ENCODE measurements around the gene MINK1. TPM values are rescaled to one million over a fixed set of nuclear protein-coding genes. Genes with fewer than 3 reads are reported as not detected.
"Not testable (repeated sequence)": the region's sequence is repeated elsewhere in the genome, so short reads cannot be mapped to it uniquely, and the experiment has no call there.

The MINK1 gene
- total RNA-seq, 4 donors from 2014 or later: 111 to 278 (median 223) TPM

GRCh38 chr17:4827399-4827798 lies 5.7 kb upstream of the MINK1 start:
- TF ChIP-seq POLR2A (IDR thresholded peaks at IDR 0.05) (no peak), CTCF (IDR thresholded peaks at IDR 0.05) (no peak)
- no peak overlapping the region for H3K27ac ChIP-seq
- no peak for DNase-seq
- H3K36me3 ChIP-seq: no peaks in the 10 kb centered on the region
- no peak overlapping the region for H3K4me3 ChIP-seq
- no peaks in the 10 kb centered on the region for H3K4me1 ChIP-seq
- no peaks in the 10 kb centered on the region for H3K9me3 ChIP-seq
- no peaks in the 10 kb centered on the region for H3K27me3 ChIP-seq

DNA sequence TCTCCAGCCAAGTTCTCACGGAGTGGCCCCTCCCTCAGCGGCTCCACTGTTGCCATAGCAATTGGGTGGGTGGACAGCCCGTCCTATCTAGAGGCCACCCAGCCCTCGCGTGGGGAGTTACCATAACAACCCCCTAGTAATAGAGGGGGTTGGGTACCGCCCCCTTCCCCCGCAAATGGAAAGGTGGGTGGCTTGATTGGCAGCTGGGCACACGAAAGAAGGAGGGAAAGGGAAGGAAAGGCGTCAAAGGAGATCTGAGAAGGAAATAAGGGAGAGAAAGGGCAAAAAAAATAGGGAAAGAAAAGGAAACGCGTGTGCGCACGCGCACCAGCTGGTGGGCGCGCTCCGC lies 337 bp upstream of the MINK1 start:
- not testable (repeated sequence) for H3K27me3 ChIP-seq, H3K36me3 ChIP-seq, DNase-seq, H3K9me3 ChIP-seq
- Histone ChIP-seq H3K4me1 (peaks cover 4 to 25% (median 10%) of the 10 kb centered on the region in 4 donors), H3K27ac (peak overlapping the region; percentile 91 to 98 (median 96)), H3K4me3 (peak overlapping the region; percentile 76 to 99 (median 98))

DNA sequence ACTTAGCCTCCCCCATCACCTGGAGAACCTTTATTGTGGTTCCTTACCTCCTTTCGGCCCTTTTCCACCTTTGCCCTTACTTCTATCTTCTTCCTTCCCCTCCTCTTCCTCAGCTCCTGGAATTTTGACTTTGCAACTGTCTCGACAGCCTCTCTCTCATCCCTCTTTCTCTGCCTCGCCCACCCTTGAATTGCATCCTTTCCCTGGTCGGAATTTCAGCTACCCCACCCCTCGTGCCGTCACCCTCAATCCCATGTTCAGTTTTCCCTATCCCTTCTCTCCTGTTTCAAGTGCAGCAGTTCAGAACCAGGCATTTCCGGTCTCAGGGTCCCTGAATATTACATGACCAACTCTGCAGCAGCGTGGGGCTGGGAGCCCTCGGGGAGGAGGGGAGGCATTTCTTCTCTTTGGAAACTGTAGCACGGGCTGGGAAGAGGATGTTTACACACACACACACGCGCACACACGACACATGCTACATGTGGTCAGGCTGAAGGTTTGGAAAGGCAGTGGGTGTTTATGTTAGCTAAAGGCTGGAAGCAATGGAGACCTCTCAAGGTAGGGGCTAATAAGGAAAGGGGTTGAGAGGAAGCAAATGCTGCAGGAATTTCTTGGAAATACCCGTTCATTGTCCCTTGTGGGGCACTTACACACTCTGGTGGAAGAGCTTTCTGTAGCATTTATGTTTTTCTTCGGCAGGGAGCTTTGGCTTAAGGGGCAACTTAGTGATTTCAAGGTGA lies 971 bp downstream of the MINK1 start:
- TF ChIP-seq CTCF (IDR thresholded peaks at IDR 0.05) (no peak), POLR2A (IDR thresholded peaks at IDR 0.05) (no peak)
- H3K4me3 ChIP-seq: peak overlapping the region; percentile 76 to 99 (median 98)
- no peaks in the 10 kb centered on the region for H3K27me3 ChIP-seq
- peak; percentile 37 to 57 (median 56) for DNase-seq
- peaks cover 0 to 5% (median 0%) of the 10 kb centered on the region in 3 donors for H3K36me3 ChIP-seq
- peaks cover 4 to 31% (median 10%) of the 10 kb centered on the region in 4 donors for H3K4me1 ChIP-seq
- peak overlapping the region; percentile 91 to 98 (median 96) for H3K27ac ChIP-seq
- no peaks in the 10 kb centered on the region for H3K9me3 ChIP-seq

DNA sequence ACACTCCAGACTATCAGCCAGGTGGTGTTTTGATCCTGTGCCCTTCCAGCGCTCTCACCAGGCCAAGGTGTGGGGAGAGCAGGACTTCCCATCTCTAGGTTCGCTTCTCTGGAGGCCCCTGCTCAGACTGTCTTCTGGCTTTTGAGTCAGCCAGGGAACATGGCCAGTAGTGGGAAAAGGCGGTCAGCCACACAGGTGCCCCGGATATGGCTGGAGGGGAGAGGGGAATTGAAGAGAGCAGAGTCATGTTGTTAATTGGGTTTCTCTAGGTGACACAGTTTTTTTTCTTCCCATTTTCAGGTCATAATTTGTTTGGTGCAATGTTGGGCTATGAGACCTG lies 1.5 kb downstream of the MINK1 start:
- H3K9me3 ChIP-seq: no peaks in the 10 kb centered on the region
- H3K27me3 ChIP-seq: no peaks in the 10 kb centered on the region
- no peak for DNase-seq
- H3K36me3 ChIP-seq: peaks cover 0 to 5% (median 0%) of the 10 kb centered on the region in 3 donors
- peak overlapping the region; percentile 91 to 98 (median 96) for H3K27ac ChIP-seq
- peaks cover 4 to 31% (median 10%) of the 10 kb centered on the region in 4 donors for H3K4me1 ChIP-seq
- peak overlapping the region in 3 of 4 donors; percentile 76 to 99 (median 98) for H3K4me3 ChIP-seq
- no peak for TF ChIP-seq CTCF (IDR thresholded peaks at IDR 0.05)
- TF ChIP-seq POLR2A (IDR thresholded peaks at IDR 0.05): no peak

GRCh38 chr17:4836221-4836620 lies 3.1 kb downstream of the MINK1 start:
- DNase-seq: no peak
- peak overlapping the region in 1 of 4 donors; percentile 91 for H3K27ac ChIP-seq
- H3K36me3 ChIP-seq: peaks cover 0 to 5% (median 0%) of the 10 kb centered on the region in 3 donors
- TF ChIP-seq CTCF (IDR thresholded peaks at IDR 0.05) (no peak), POLR2A (IDR thresholded peaks at IDR 0.05) (no peak)
- H3K4me3 ChIP-seq: no peak overlapping the region
- peaks cover 4 to 42% (median 10%) of the 10 kb centered on the region in 4 donors for H3K4me1 ChIP-seq
- H3K27me3 ChIP-seq: no peaks in the 10 kb centered on the region
- H3K9me3 ChIP-seq: no peaks in the 10 kb centered on the region

DNA sequence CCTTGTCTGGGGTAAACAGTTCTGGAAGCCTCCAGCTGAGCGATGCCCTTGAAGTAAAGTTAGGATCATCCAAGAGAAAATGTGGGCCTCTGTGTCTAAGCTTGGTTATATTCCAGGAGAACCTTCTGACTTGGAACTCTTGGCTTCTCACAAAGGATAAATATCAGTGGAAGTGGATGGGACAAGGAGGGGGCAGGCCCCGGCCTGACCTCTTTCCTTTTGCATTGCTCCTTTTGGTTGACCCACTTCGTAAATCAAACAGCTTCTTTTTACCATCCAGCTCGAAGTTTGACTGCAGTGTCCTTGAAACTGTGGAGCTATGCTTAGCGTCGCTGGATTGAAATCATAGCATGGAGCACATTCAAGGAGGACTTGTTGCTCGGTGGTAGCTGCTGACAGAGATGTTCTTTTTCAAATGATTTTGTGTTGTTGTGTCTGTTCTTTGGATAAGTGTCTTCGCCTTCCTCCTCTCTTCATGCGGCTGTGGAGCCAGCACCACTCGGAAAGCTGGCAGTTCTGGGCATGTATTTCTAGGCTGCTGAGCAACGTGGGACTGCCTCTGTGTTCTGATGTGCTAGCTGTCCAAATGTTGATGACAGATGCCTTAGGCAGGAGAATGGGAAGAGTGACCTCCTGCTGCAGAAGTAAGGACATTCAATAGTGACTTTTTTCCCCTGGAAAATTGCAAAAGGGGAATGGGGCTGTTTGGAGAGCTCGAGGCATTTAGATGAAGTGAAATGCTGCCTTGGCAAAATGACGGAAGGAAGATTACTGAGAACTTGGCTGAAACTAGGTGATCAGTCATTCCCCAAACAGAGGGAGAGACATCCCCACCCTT lies 4.5 kb downstream of the MINK1 start:
- DNase-seq: no peak
- Histone ChIP-seq H3K9me3 (no peaks in the 10 kb centered on the region), H3K36me3 (peaks cover 0 to 5% (median 0%) of the 10 kb centered on the region in 3 donors), H3K4me3 (no peak overlapping the region), H3K27me3 (no peaks in the 10 kb centered on the region), H3K27ac (no peak overlapping the region), H3K4me1 (peaks cover 4 to 42% (median 10%) of the 10 kb centered on the region in 4 donors)
- TF ChIP-seq CTCF (IDR thresholded peaks at IDR 0.05): no peak
- no peak for TF ChIP-seq POLR2A (IDR thresholded peaks at IDR 0.05)

Data from Peyer's patch (tissue), 4 donors.